GM10266 (cell line): ENCODE data around the gene DPEP1.

Experiments
- DNase-seq: peaks from one replicate; pipeline ENCODE4 v3.0.0; 2012; ENCODE audit errors: extremely low spot score
- TF ChIP-seq, protein P1 (sequence below): IDR thresholded peaks from 2 replicates; pipeline ENCODE4 v1.5.1; 2012; ENCODE audit warnings: mild to moderate bottlenecking, low read depth; ENCODE audit not compliant: control insufficient read depth, insufficient read depth; ENCODE audit errors: missing control alignments

DPEP1 gene

DNA sequence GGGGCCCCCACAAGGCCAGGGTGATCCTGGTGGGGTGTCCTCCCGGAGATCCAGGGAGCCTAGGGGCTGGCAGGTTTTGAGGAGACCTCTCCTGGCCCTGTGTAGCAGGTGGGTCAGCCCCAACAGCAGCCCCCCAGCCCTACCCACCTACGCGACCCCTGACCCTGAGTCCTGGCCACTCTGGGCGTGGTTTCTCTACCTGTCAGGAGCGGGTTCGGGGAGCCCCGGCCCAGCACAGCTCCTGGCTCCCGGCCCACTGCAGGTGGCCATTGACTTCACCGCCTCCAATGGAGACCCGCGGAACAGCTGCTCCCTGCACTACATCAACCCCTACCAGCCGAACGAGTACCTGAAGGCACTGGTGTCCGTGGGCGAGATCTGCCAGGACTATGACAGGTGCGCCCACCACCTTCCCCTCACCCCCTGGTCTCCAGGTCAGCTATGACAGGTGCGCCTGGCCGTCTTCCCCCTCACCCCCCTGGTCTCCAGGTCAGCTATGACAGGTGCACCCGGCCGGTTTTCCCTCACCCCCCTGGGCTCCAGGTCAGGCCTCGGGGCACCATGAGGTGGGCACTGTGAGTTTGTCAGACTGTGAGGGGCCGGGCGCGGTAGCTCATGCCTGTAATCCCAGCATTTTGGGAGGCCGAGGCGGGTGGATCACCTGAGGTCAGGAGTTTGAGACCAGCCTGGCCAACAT is 24.9 kb upstream of the DPEP1 start:
- TF ChIP-seq, protein P1, sequence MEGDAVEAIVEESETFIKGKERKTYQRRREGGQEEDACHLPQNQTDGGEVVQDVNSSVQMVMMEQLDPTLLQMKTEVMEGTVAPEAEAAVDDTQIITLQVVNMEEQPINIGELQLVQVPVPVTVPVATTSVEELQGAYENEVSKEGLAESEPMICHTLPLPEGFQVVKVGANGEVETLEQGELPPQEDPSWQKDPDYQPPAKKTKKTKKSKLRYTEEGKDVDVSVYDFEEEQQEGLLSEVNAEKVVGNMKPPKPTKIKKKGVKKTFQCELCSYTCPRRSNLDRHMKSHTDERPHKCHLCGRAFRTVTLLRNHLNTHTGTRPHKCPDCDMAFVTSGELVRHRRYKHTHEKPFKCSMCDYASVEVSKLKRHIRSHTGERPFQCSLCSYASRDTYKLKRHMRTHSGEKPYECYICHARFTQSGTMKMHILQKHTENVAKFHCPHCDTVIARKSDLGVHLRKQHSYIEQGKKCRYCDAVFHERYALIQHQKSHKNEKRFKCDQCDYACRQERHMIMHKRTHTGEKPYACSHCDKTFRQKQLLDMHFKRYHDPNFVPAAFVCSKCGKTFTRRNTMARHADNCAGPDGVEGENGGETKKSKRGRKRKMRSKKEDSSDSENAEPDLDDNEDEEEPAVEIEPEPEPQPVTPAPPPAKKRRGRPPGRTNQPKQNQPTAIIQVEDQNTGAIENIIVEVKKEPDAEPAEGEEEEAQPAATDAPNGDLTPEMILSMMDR: no peak

DNA sequence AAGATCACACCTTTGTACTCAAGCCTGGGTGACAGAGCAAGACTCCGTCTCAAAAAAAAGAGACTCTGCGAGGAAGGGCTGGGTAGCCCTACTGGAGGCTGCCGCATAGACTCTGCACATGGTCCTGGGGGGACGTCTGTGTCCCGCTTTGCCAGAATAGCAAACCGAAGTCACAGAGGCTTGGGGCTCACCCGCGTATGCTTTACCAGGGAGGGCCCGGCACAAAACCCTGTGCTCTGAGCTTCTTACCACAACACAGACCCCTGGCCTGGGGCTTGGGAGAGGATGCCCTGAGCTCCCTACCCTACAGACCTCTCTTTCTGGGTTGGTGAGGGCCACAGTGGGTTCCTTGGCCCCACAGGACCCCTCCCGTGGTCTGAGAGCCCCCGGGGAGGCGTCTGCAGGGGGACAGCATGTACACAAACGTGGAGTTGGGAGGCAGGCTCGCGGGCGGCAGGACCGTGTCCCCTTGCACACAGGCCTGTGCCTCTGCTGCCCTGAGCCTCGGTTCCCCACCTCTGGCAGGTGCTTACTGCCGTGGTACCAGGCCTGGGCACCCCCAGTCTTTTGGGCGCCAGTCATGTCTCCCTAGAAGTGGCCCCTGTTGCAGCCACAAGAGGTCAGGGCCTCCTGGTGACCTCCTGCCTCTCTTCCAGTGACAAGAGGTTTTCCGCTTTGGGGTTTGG is 24.1 kb upstream of the DPEP1 start:
- TF ChIP-seq, protein P1: no peak

More for the DNA sequence above, 24.9 kb upstream of the DPEP1 start:
- DNase-seq: no peak

DNA sequence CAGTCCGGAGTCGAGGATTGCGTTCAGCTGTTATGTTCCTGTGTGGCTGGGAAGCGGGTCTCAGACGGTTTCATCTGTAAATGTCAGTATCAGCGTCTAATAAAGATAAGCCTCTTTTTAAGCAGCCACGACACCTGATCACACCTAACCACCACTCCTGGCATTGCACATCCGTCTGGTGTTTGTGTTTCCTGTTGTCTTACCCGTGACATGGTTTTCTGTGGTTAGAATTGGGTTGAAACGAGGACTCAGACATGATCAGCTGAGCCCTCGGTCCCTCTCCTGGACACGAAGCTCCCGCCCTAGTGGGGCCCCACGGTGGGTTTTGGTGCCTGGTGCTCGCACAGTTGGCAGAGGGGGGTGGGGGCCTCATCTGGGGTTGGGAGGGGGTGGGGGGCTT is 19.6 kb upstream of the DPEP1 start:
- TF ChIP-seq, protein P1: no peak
- DNase-seq: no peak

More for the DNA sequence above, 24.1 kb upstream of the DPEP1 start:
- no peak for DNase-seq

DNA sequence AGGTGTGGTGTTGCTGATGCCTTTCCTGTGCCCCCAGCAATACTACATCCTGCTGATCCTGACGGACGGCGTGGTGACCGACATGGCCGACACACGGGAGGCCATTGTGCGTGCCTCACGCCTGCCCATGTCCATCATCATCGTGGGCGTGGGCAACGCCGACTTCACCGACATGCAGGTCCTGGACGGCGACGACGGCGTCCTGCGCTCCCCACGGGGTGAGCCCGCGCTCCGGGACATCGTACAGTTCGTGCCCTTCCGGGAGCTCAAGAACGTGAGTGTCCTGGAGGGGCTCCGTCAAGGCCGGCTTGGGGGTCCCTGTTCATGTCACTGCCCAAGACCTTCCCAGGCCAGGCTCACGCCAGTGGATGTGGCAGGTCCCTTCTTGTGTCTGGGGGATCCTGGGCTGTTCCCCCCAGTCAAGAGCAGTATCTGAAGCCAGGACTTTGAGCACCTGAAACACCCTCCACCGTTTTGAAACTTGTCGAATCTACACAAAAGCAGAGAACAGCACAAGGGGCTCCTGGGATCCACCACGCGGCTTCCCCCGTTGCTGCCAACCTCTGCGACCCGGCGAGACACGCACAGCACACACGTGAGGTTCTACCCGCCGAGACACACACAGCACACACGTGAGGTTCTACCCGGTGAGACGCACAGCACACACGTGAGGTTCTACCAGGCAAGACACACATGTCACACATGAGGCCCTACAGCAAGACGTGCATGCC is 17.9 kb upstream of the DPEP1 start:
- TF ChIP-seq, protein P1: no peak
- no peak for DNase-seq

DNA sequence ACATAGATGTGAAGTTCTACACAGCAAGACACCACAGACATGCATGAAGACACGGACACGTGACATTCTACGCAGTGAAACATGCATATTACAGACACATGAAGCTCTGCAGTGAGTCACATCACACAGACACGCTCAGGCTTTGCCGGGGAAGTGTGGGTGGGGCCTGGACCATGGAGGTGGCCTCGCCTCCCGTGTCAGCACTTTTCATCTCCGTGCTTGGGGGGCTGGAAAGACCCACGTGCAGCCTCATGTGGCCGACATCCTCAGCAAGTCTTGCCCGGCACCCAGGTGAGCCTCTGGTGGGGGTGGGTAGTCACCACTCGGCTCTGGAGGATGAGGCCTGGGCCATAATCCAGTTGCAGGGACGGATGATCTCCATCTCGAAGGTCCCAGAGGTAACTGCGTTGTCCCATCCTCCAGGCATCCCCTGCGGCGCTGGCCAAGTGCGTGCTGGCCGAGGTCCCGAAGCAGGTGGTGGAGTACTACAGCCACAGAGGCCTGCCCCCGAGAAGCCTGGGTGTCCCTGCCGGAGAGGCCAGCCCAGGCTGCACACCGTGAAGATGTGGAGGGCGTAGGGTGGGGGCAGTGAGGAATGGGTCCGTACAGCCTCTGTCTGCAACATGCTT is 17.3 kb upstream of the DPEP1 start:
- TF ChIP-seq, protein P1: no peak
- DNase-seq: no peak

DNA sequence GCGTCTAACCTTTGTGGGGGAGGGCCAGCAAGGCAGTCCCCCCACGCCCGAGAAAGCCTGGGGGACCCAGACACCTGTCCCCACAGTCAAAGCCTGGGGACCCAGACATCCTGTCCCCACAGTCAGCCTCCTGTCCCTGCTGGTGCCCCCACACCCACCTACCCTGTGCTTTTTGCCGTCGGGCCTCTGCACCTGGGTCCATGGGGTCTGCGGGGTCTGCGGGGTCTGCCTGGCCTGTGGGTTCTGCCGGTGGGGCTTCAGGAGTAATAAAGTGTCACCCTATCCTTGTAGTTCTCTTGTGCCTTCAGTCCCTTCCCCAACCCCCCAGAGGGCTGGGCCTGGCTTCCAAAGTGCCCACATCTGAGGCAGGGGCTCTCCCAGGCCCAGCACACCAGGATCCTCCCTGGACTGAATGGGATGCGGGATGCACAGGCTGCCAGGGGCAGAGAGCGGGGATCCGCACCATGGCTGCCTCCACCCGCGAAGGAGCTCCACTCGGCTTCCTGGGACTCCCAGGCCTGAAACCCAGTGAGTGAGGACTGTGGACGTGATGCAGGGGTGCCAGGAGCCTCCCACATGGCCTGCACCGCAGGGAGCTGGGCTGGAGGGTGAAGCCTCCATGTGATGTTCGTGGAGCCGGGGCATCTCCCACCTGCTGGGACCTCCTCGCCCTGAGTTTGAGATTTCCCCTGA is 16.3 kb upstream of the DPEP1 start:
- TF ChIP-seq, protein P1: no peak
- no peak for DNase-seq
